Measurements from ENCODE around the gene CCDC92. TPM values are rescaled to one million over a fixed set of nuclear protein-coding genes. Genes with fewer than 3 reads are reported as not detected.

Gene CCDC92
- total and polyA plus RNA-seq, 9 donors: 13.9 to 51.0 (median 34.6) TPM

- TF ChIP-seq CTCF (IDR thresholded peaks at IDR 0.05): no peak
- no peak for TF ChIP-seq EP300 (IDR thresholded peaks at IDR 0.05)
- TF ChIP-seq POLR2A (IDR thresholded peaks at IDR 0.05): no peak
- intact Hi-C loops (cut with DNase I): no loop called here
Measured at GRCh38 chr12:123892853-123893252, 79.8 kb downstream of the CCDC92 start.

GRCh38 chr12:123892180-123892559, 80.5 kb downstream of the CCDC92 start:
- H3K9me3 ChIP-seq: no peaks in the 10 kb centered on the region
- H3K4me3 ChIP-seq: no peak overlapping the region
- no peak for DNase-seq
- TF ChIP-seq EP300 (IDR thresholded peaks at IDR 0.05) (no peak), CTCF (IDR thresholded peaks at IDR 0.05) (no peak), POLR2A (IDR thresholded peaks at IDR 0.05) (no peak)
- WGBS, 3 donors: 89 to 92% (median 90%) methylated on average over 9 of the region's 9 CpGs
- no peaks in the 10 kb centered on the region for H3K27me3 ChIP-seq
- H3K4me1 ChIP-seq (ENCODE audit: insufficient read depth): no peaks in the 10 kb centered on the region
- H3K27ac ChIP-seq: no peak overlapping the region
- H3K36me3 ChIP-seq: no peaks in the 10 kb centered on the region
- intact Hi-C loops (cut with DNase I): no loop called here

More at GRCh38 chr12:123892853-123893252, 79.8 kb downstream of the CCDC92 start:
- Histone ChIP-seq H3K27ac (no peak overlapping the region), H3K27me3 (no peaks in the 10 kb centered on the region), H3K4me1 (ENCODE audit: insufficient read depth) (no peaks in the 10 kb centered on the region), H3K9me3 (no peaks in the 10 kb centered on the region), H3K36me3 (no peaks in the 10 kb centered on the region), H3K4me3 (no peak overlapping the region)
- no peak for DNase-seq
- WGBS, 3 donors: 66 to 69% (median 68%) methylated on average over 10 of the region's 10 CpGs

GRCh38 chr12:123891516-123892179, 81.0 kb downstream of the CCDC92 start:
- no peak for DNase-seq
- Histone ChIP-seq H3K9me3 (no peaks in the 10 kb centered on the region), H3K4me3 (no peak overlapping the region), H3K27me3 (no peaks in the 10 kb centered on the region), H3K4me1 (ENCODE audit: insufficient read depth) (no peaks in the 10 kb centered on the region), H3K36me3 (no peaks in the 10 kb centered on the region), H3K27ac (no peak overlapping the region)
- WGBS, 3 donors: 61 to 72% (median 64%) methylated on average over 15 of the region's 15 CpGs
- intact Hi-C loops (cut with DNase I): no loop called here
- TF ChIP-seq EP300 (IDR thresholded peaks at IDR 0.05) (no peak), CTCF (IDR thresholded peaks at IDR 0.05) (no peak), POLR2A (IDR thresholded peaks at IDR 0.05) (no peak)

- Histone ChIP-seq H3K4me3 (no peak overlapping the region), H3K27ac (no peak overlapping the region), H3K36me3 (no peaks in the 10 kb centered on the region), H3K4me1 (ENCODE audit: insufficient read depth) (no peaks in the 10 kb centered on the region), H3K9me3 (no peaks in the 10 kb centered on the region), H3K27me3 (no peaks in the 10 kb centered on the region)
- no peak for DNase-seq
- 87 to 92% (median 90%) methylated on average over 7 of the region's 7 CpGs for WGBS, 3 donors
- intact Hi-C loops (cut with DNase I): no loop called here
- no peak for TF ChIP-seq CTCF (IDR thresholded peaks at IDR 0.05)
- no peak for TF ChIP-seq EP300 (IDR thresholded peaks at IDR 0.05)
- TF ChIP-seq POLR2A (IDR thresholded peaks at IDR 0.05): no peak
Measured at GRCh38 chr12:123891011-123891410, 81.6 kb downstream of the CCDC92 start.
